COLO668 (cell line): Measurements from ENCODE around the gene GDPD3.

Experiments
- DNase-seq: peaks from one replicate; lab custom pipeline; 2025; ENCODE audit not compliant: unreplicated experiment; lab: John Stamatoyannopoulos, UW

The GDPD3 gene

GRCh38 chr16:30096105-30096861, 17.1 kb downstream of the GDPD3 start, which contains the start of gene YPEL3:
Gene YPEL3 (minus strand): TSS chr16:30096213. CDS start chr16:30095482, 731 bp downstream.
- DNase-seq, result peak; percentile 97

DNA sequence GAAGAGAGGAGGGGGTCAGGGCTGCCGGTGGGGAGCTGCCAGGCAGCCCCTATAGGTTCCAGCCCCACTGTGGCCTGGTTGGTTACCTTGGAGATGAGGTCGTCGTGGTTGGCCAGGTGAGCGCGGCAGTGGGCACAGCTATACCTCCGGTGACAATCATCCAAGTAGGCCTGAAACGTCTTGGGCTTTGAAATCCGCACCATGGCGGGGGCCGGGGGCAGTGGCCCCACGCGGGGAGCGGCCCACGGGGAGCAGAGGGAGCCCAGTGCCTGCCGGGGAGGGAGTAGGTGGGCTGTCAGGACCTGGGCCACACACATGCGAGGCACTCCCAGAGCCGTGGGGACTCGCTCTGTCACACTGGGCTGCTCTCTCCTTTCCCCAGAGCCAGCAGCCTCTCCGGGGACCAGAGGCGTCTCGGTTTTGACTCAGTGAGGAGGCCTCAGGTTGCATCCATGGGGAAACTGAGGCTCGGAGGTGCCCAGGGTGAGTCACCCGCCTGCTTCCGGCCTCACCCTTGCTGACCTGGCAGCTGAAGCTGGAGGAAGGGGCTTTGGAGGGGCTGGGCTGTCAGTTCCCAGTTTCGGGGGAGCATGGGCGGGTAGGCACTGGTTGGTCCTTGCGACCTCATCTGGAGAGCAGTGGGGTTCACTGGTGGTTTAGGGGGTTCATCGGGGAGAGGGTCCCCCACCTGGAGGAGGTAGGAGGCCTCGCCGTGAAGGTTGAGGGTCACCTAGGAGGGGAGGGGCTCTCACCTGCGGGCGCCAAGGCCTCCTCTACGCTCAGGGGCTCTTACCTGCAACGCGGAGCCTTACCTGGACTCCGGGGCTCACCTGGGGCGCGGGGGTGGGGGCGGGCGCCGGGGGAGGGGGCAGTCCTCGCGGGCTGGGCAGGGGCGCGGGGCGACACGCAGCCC, 17.9 kb downstream of the GDPD3 start:
- peak; percentile 11 for DNase-seq

DNA sequence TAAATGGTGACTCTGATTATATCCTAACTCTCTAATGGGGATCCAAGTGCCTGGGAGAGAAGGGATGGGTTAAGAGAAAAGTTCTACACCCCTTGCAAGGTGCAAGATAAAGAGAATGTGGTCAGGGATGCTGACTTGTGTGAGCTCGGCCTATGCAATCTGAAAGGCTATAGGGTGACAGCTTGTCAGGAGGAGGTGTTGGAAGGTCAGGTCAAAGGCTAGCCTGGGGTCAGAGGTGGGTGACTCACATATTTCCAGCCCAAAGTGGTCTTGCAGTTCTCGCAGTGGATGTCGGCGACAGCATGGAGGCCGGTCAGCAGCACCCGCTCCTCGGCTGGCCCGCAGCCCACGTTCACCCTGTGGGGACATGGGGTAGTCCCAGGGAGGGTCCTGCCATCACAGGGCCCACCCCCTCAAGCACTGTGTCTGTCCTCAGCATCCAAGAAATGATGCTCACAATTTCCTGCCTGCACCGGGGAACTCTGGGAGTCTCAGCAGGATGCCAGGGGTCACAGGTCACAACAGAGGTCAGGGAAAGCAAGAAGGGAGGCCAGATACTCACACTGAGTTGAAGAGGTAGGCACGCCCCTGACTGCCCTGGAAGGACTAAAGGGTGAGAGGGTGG, 18.7 kb downstream of the GDPD3 start:
- no peak for DNase-seq

- peak; percentile 75 for DNase-seq
Observed at GRCh38 chr16:30092373-30093010, 20.8 kb downstream of the GDPD3 start.

GRCh38 chr16:30091474-30092372, 21.6 kb downstream of the GDPD3 start, which contains the start of gene TBX6:
Gene TBX6 (minus strand): TSS chr16:30091924. CDS start chr16:30091193, 731 bp downstream.
- peak; percentile 96 for DNase-seq

DNA sequence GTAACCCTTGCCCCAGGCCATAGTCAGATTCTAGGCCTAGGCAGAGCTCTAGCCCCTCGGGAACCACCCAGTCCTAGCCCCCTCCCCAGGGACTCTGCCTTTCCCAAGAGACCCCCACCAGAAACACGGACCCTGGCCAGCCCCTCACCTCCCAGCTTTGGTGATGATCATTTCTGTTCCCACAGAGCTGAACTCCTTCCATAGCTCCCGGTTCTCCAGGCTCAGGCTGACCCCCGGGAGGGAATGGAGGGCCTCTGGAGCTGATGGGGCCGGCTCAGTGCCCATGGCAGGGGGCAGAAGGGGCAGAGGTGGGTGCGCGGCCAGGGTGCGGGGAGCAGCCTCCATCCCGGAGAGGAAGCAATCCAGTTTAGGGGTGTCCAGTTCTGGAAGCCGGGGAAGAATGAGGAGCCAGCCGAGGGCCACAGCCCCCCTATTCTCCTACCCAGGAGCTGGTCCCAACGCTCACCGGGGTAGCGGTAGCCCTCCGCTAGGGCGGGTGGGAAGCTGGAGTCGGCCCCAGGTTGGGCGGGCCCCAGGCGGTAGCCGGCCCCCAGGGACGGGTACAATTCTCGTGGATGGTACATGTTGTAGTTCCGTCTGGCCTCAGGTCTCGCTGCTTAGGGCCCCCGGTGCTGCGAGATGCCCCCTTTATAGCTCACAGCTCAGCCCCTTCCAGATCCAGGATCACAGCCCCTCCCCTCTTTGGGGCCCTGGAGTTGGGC, 22.6 kb downstream of the GDPD3 start:
- no peak for DNase-seq

DNA sequence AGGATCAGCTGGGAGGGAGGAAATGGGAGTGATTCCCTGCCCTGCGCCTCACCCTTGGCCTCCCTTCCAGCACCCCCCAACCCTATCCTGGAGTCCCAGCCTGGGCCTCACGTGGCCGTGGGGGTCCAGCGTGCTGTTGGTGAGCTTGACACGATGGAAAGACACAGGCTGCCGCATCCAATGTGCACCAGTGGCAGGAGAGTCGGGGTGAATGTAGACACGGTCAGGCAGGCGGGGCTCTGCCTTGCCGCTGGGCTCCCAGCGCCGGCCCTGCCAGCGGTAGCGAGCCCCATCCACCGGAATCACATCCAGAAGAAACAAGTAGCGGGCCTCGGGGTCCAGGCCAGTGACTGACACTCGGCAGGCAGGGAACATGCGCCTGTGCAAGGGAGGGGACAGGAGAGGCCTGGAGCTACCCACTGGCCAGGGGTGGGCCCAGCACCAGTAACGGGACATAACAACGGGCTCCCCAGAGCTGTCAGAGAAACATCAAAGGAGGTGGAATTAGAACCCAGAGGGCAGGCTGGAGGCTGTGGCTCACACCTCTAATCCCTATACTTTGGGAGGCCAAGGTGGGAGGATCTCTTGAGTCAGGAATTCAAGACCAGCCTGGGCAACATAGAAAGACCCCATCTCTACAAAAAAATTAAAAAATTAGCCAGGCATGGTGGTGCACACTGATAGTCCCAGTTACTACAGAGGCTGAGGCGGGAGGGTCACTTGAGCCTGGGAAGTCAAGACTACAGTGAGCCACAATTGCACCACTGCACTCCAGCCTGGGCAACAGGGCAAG, 24.3 kb downstream of the GDPD3 start:
- no peak for DNase-seq

- DNase-seq, result no peak
Observed at GRCh38 chr16:30088237-30088831, 25.0 kb downstream of the GDPD3 start.

DNA sequence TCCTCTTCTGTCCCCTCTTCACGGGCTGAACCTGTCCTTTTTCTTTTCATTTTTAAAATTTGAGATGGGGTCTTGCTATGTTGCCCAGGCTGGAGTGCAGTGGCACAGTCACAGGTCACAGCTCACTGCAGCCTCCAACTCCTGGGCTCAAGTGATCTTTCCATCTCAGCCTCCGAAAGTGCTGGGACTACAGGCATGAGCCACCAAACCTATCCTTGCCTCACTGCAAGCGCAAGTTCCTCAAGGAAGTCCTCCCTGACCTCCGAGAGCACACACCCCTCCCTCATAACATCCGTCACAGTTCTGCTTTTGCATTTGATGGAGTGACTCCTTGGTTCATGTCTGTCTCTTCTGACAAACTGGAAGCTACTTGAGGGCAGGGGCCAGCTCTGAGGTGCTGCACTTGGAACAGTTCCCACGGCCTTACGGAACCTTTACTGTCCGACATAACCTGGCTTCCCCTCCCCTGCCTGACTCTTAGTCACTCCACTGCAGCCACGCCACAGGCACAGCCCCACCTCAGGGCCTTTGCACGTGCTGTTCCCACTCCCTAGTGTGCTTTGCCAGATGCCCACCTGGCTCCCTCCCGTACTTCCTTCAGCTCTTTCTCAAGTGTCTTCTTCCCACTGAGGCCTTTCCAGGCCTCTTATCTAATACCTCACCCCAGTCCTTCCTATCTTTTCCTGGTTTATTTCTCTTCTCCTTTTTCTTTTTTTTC, 26.0 kb downstream of the GDPD3 start:
- no peak for DNase-seq

- DNase-seq, result no peak
Observed at GRCh38 chr16:30086291-30087140, 26.8 kb downstream of the GDPD3 start.

DNA sequence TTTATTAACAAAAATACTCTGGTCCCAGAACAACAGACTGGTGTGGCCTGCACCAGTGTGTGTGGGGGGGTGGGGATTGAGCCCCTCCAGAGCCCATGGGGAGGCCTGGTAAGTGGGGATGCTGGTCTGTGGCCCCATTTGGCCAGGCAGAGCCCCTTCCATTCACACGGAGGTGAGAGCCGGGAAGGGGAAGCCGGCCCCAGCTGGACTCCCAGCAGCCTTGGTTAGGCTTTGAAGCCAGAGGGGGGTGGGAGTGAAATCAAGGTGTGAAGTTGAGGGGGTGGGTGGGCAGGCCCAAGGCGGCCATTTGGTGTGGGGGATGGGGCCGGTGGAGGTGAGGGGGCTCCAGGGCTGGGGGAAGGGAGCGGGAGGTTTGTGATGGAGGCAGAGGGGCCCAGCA, 27.5 kb downstream of the GDPD3 start:
- DNase-seq, result no peak

- DNase-seq, result no peak
Observed at GRCh38 chr16:30085247-30085646, 28.1 kb downstream of the GDPD3 start.

- DNase-seq, result no peak
Observed at GRCh38 chr16:30084816-30085159, 28.5 kb downstream of the GDPD3 start.

- DNase-seq, result no peak
Observed at GRCh38 chr16:30084096-30084815, 29.1 kb downstream of the GDPD3 start.

GRCh38 chr16:30083216-30084055, 29.9 kb downstream of the GDPD3 start:
- DNase-seq, result no peak
